CD14-positive monocyte (primary cell): Measurements from ENCODE around the gene GIMAP5. TPM values are rescaled to one million over a fixed set of nuclear protein-coding genes. Genes with fewer than 3 reads are reported as not detected.

Experiments
- DNase-seq, 3 donors: peaks; one replicate each; pipeline ENCODE4 v3.0.0-alpha.2; 2011 to 2022
- H2AFZ ChIP-seq: 2 replicates; pipeline ENCODE4 v1.6.0; 2012; ENCODE audit warnings: mild to moderate bottlenecking, low read depth, low read length, inconsistent platforms; ENCODE audit not compliant: insufficient read depth, poor library complexity, severe bottlenecking
- H3K27ac ChIP-seq, 2 donors: 1 replicate in 1 of 2; 2 replicates in 1 of 2; pipeline ENCODE4 v1.5.1; 2012 to 2013; ENCODE audit warnings: low read length in 2 of 2, control low read depth in 1 of 2, inconsistent platforms in 1 of 2, low read depth in 1 of 2, mild to moderate bottlenecking in 1 of 2
- H3K27me3 ChIP-seq, 2 donors: one replicate each; pipeline versions ENCODE4 v1.6.0 to v1.6.1; 2011 to 2013; ENCODE audit warnings: low read length in 2 of 2; ENCODE audit not compliant: control insufficient read depth in 2 of 2, insufficient read depth in 2 of 2
- H3K36me3 ChIP-seq, 2 donors: replicated peaks in 1 of 2; 1 replicate in 1 of 2; 2 replicates in 1 of 2; pipeline versions ENCODE4 v1.5.1 to v1.6.1; 2012 to 2013; ENCODE audit warnings: low read length in 2 of 2, control low read depth in 1 of 2, inconsistent platforms in 1 of 2, mild to moderate bottlenecking in 1 of 2; ENCODE audit not compliant: insufficient read depth in 2 of 2, control insufficient read depth in 1 of 2
- H3K4me1 ChIP-seq, 2 donors: 1 replicate in 1 of 2; 2 replicates in 1 of 2; pipeline versions ENCODE4 v1.5.1 to v1.6.1; 2012 to 2013; ENCODE audit warnings: low read length in 2 of 2, control low read depth in 1 of 2, inconsistent platforms in 1 of 2, mild to moderate bottlenecking in 1 of 2, moderate library complexity in 1 of 2; ENCODE audit not compliant: insufficient read depth in 2 of 2, control insufficient read depth in 1 of 2
- H3K4me2 ChIP-seq: replicated peaks from 2 replicates; pipeline ENCODE3; 2012; ENCODE audit warnings: low read length, moderate library complexity, mild to moderate bottlenecking; ENCODE audit not compliant: poor library complexity, severe bottlenecking; ENCODE audit errors: extremely low read depth
- H3K4me3 ChIP-seq, 3 experiments: fragments of 200-600 bp in 1 of 3; sonication (generic) in 1 of 3; replicated peaks in 1 of 3; 1 replicate in 2 of 3; 2 replicates in 1 of 3; pipeline ENCODE4 v1.5.1; 2011 to 2013; ENCODE audit warnings: low read length in 3 of 3, mild to moderate bottlenecking in 3 of 3, control low read depth in 2 of 3, low read depth in 2 of 3, inconsistent platforms in 1 of 3, moderate library complexity in 1 of 3
- H3K79me2 ChIP-seq: 2 replicates; pipeline ENCODE4 v1.6.0; 2012; ENCODE audit warnings: mild to moderate bottlenecking, control low read depth, inconsistent platforms, low read length, moderate library complexity; ENCODE audit not compliant: insufficient read depth
- H3K9ac ChIP-seq: 2 replicates; pipeline ENCODE4 v1.6.0; 2017; ENCODE audit warnings: low read length, mild to moderate bottlenecking; ENCODE audit not compliant: insufficient read depth, poor library complexity, severe bottlenecking
- H3K9me3 ChIP-seq, 2 donors: replicated peaks in 1 of 2; 1 replicate in 1 of 2; 2 replicates in 1 of 2; pipeline versions ENCODE4 v1.5.1 to v1.6.1; 2012 to 2013; ENCODE audit warnings: low read length in 2 of 2, control low read depth in 1 of 2; ENCODE audit not compliant: control insufficient read depth in 1 of 2, insufficient read depth in 1 of 2
- H4K20me1 ChIP-seq: 2 replicates; pipeline ENCODE4 v1.6.0; 2012; ENCODE audit warnings: mild to moderate bottlenecking, low read length, control low read depth, moderate library complexity; ENCODE audit not compliant: insufficient read depth
- H3K27ac Mint-ChIP-seq, 7 donors: one replicate each; pipeline ENCODE4 v1.8.0; 2020; ENCODE audit warnings: mild to moderate bottlenecking in 7 of 7, mixed read lengths in 7 of 7, moderate library complexity in 6 of 7, inconsistent platforms in 2 of 7
- H3K27me3 Mint-ChIP-seq, 3 donors: one replicate each; pipeline ENCODE4 v1.8.0; 2021 to 2022; ENCODE audit warnings: low read depth in 3 of 3, mild to moderate bottlenecking in 3 of 3, mixed read lengths in 3 of 3, moderate library complexity in 3 of 3, inconsistent platforms in 1 of 3
- H3K36me3 Mint-ChIP-seq, 2 donors: one replicate each; pipeline ENCODE4 v1.8.0; 2020; ENCODE audit warnings: mixed read lengths in 2 of 2, inconsistent platforms in 1 of 2, mild to moderate bottlenecking in 1 of 2
- H3K4me1 Mint-ChIP-seq: one replicate; pipeline ENCODE4 v1.8.0; 2020; ENCODE audit warnings: mild to moderate bottlenecking, mixed read lengths
- H3K4me3 Mint-ChIP-seq, 2 donors: one replicate each; pipeline ENCODE4 v1.8.0; 2020; ENCODE audit warnings: mild to moderate bottlenecking in 2 of 2, mixed read lengths in 2 of 2, moderate library complexity in 1 of 2
- H3K9me3 Mint-ChIP-seq, 7 donors: one replicate each; pipeline ENCODE4 v1.8.0; 2020 to 2022; ENCODE audit warnings: mixed read lengths in 7 of 7, mild to moderate bottlenecking in 6 of 7, moderate library complexity in 6 of 7, inconsistent platforms in 2 of 7
- CTCF ChIP-seq: fragments of 200-600 bp; IDR thresholded peaks from one replicate; pipeline ENCODE4 v1.8.0; 2022; ENCODE audit warnings: antibody characterized with exemption, mild to moderate bottlenecking
- WGBS: methylation state at CpG from one replicate; pipeline ENCODE4 v1.1.5; 2013; ENCODE audit warnings: missing lambda C conversion rate; ENCODE audit not compliant: insufficient coverage; 5-methylcytosine and 5-hydroxymethylcytosine counted together
- intact Hi-C, 2 donors: fragments of 100-400 bp; cut with micrococcal nuclease; formaldehyde crosslinking; loops; one replicate each; pipeline versions ENCODE4 v1.15.0 to v1.15.1; 2023
- polyA plus RNA-seq, 3 donors: library from polyadenylated mRNA; depleted of rRNA in 1 of 3; unstranded in 2 of 3; stranded (reverse) in 1 of 3; fragments of 300-500 nt in 2 of 3; fragments of >200 nt in 1 of 3; fragmentation: Illumina TruSeq in 2 of 3; gene quantifications; 1 replicate in 2 of 3; 2 replicates in 1 of 3; pipeline ENCODE4 v1.2.3, GENCODE V29; 2012 to 2021

The GIMAP5 gene
- polyA plus RNA-seq, 3 donors: 13.4 to 17.1 (median 14.4) TPM

GRCh38 chr7:150738591-150739001, 1.4 kb downstream of the GIMAP5 start:
- peak in 1 of 3 donors; percentile 42 for DNase-seq
- Histone ChIP-seq H3K27me3 (no peaks in the 10 kb centered on the region), H2AFZ (no peak overlapping the region), H3K4me3 (peak overlapping the region; percentile 64 to 92 (median 87)), H3K9ac (peak overlapping the region; percentile 69), H3K79me2 (peaks cover 33% of the 10 kb centered on the region), H3K4me2 (peak overlapping the region; percentile 88), H3K27ac (peak overlapping the region in 1 of 2 donors; percentile 89), H3K36me3 (peaks cover 31 to 34% of the 10 kb centered on the region in 2 donors), H3K4me1 (peaks cover 32 to 46% of the 10 kb centered on the region in 2 donors), H4K20me1 (peaks cover 53% of the 10 kb centered on the region), H3K9me3 (no peaks in the 10 kb centered on the region)
- Mint-ChIP-seq H3K9me3 (peaks cover 0 to 8% (median 3%) of the 10 kb centered on the region in 7 donors), H3K27ac (peak overlapping the region in 4 of 7 donors; percentile 60 to 93 (median 89)), H3K27me3 (peaks cover 0 to 3% (median 2%) of the 10 kb centered on the region in 3 donors), H3K4me1 (peaks cover 73% of the 10 kb centered on the region), H3K4me3 (peak overlapping the region; percentile 95 to 99), H3K36me3 (peaks cover 37 to 39% of the 10 kb centered on the region in 2 donors)
- TF ChIP-seq CTCF: no peak
- intact Hi-C loops: no loop called here
- WGBS: 82% methylated on average over 3 of the region's 5 CpGs

- H3K4me3 Mint-ChIP-seq: peak overlapping the region; percentile 95 to 99
- Histone ChIP-seq H3K4me3 (peak overlapping the region; percentile 64 to 92 (median 87)), H3K79me2 (peaks cover 33% of the 10 kb centered on the region), H3K4me2 (peak overlapping the region; percentile 88), H3K4me1 (peaks cover 32 to 46% of the 10 kb centered on the region in 2 donors), H3K27ac (peak overlapping the region in 1 of 2 donors; percentile 89), H3K9me3 (no peaks in the 10 kb centered on the region), H2AFZ (no peak overlapping the region), H3K36me3 (peaks cover 35 to 39% of the 10 kb centered on the region in 2 donors), H3K9ac (peak overlapping the region; percentile 69), H3K27me3 (no peaks in the 10 kb centered on the region), H4K20me1 (peaks cover 58% of the 10 kb centered on the region)
- intact Hi-C loops: no loop called here
- DNase-seq: no peak
- peak overlapping the region in 1 of 7 donors; percentile 90 for H3K27ac Mint-ChIP-seq
- H3K27me3 Mint-ChIP-seq: peaks cover 0 to 3% (median 2%) of the 10 kb centered on the region in 3 donors
- H3K36me3 Mint-ChIP-seq: peaks cover 41 to 43% of the 10 kb centered on the region in 2 donors
- no peak for TF ChIP-seq CTCF
- peaks cover 0 to 8% (median 3%) of the 10 kb centered on the region in 7 donors for H3K9me3 Mint-ChIP-seq
- peaks cover 73% of the 10 kb centered on the region for H3K4me1 Mint-ChIP-seq
Measured at GRCh38 chr7:150739033-150739432, 1.8 kb downstream of the GIMAP5 start.
